ENCODE data around the gene AP5S1. TPM values are rescaled to one million over a fixed set of nuclear protein-coding genes. Genes with fewer than 3 reads are reported as not detected.

AP5S1 gene
- polyA plus RNA-seq, 1 donor from 2014 or later, result 11.3 TPM

DNA sequence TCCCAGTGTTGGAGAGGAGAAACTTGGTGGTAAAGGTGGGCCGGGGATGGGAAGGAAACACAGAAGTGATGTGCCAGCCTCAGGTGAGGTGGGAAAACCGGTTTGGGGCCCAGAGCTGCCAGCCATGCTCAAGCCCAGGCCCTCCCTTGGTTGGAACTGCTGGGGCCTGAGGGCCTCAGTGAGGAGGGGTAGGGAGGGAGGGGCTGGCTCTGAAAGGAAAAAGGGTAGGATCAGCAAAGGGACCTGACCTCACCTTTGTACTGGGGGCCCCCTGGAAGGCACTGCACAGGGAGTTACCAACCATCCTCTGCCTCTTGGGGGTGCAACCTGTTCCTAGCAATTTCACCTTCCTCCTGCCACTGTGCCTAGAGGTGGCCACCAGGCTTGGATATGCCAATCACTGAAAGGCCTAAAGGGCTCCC is 37.3 kb upstream of the AP5S1 start:
- no peak overlapping the region for H3K9ac ChIP-seq (ENCODE audit: low read length)
- H2AFZ ChIP-seq (ENCODE audit: low read depth, low read length), result no peak overlapping the region
- no peak overlapping the region for H3K4me2 ChIP-seq (ENCODE audit: low read length)
- peaks cover 11% of the 10 kb centered on the region for H3K27me3 ChIP-seq (ENCODE audit: insufficient read depth, low read depth, low read length)
- no peaks in the 10 kb centered on the region for H3K9me2 ChIP-seq (ENCODE audit: insufficient read depth, low read length)
- TF ChIP-seq POLR2AphosphoS5 (IDR thresholded peaks at IDR 0.05), result no peak
- TF ChIP-seq, protein P1, sequence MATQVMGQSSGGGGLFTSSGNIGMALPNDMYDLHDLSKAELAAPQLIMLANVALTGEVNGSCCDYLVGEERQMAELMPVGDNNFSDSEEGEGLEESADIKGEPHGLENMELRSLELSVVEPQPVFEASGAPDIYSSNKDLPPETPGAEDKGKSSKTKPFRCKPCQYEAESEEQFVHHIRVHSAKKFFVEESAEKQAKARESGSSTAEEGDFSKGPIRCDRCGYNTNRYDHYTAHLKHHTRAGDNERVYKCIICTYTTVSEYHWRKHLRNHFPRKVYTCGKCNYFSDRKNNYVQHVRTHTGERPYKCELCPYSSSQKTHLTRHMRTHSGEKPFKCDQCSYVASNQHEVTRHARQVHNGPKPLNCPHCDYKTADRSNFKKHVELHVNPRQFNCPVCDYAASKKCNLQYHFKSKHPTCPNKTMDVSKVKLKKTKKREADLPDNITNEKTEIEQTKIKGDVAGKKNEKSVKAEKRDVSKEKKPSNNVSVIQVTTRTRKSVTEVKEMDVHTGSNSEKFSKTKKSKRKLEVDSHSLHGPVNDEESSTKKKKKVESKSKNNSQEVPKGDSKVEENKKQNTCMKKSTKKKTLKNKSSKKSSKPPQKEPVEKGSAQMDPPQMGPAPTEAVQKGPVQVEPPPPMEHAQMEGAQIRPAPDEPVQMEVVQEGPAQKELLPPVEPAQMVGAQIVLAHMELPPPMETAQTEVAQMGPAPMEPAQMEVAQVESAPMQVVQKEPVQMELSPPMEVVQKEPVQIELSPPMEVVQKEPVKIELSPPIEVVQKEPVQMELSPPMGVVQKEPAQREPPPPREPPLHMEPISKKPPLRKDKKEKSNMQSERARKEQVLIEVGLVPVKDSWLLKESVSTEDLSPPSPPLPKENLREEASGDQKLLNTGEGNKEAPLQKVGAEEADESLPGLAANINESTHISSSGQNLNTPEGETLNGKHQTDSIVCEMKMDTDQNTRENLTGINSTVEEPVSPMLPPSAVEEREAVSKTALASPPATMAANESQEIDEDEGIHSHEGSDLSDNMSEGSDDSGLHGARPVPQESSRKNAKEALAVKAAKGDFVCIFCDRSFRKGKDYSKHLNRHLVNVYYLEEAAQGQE (IDR thresholded peaks at IDR 0.05; ENCODE audit: borderline replicate concordance), result no peak
- TF ChIP-seq TAF1 (IDR thresholded peaks at IDR 0.05; ENCODE audit: low read depth), result no peak
- TF ChIP-seq MXI1 (conservative IDR thresholded peaks at IDR 0.05; ENCODE audit: poor library complexity, severe bottlenecking), result no peak
- TF ChIP-seq RAD21 (conservative IDR thresholded peaks at IDR 0.05), result no peak
- no peak for TF ChIP-seq EP300 (conservative IDR thresholded peaks at IDR 0.05; ENCODE audit: poor library complexity, severe bottlenecking)
- TF ChIP-seq EZH2 (IDR thresholded peaks at IDR 0.05; ENCODE audit: borderline replicate concordance, insufficient read depth, low read length, poor library complexity, severe bottlenecking), result no peak
- TF ChIP-seq, protein P2, sequence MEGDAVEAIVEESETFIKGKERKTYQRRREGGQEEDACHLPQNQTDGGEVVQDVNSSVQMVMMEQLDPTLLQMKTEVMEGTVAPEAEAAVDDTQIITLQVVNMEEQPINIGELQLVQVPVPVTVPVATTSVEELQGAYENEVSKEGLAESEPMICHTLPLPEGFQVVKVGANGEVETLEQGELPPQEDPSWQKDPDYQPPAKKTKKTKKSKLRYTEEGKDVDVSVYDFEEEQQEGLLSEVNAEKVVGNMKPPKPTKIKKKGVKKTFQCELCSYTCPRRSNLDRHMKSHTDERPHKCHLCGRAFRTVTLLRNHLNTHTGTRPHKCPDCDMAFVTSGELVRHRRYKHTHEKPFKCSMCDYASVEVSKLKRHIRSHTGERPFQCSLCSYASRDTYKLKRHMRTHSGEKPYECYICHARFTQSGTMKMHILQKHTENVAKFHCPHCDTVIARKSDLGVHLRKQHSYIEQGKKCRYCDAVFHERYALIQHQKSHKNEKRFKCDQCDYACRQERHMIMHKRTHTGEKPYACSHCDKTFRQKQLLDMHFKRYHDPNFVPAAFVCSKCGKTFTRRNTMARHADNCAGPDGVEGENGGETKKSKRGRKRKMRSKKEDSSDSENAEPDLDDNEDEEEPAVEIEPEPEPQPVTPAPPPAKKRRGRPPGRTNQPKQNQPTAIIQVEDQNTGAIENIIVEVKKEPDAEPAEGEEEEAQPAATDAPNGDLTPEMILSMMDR (IDR thresholded peaks at IDR 0.05; ENCODE audit: poor library complexity, severe bottlenecking), result no peak
- no peak for TF ChIP-seq SMC3 (conservative IDR thresholded peaks at IDR 0.05; ENCODE audit: poor library complexity)
- H3K4me3 ChIP-seq (ENCODE audit: low read length), result no peak overlapping the region
- H3K27ac ChIP-seq (ENCODE audit: low read length), result no peak overlapping the region
- no peaks in the 10 kb centered on the region for H4K20me1 ChIP-seq (ENCODE audit: insufficient read depth)
- peaks cover 10% of the 10 kb centered on the region for H3K79me2 ChIP-seq (replicated peaks; ENCODE audit: insufficient read depth, low read length)
- no peaks in the 10 kb centered on the region for H3F3A ChIP-seq (ENCODE audit: insufficient read depth, low read length, poor library complexity, severe bottlenecking)
- H3K36me3 ChIP-seq (ENCODE audit: insufficient read depth, low read length), result no peaks in the 10 kb centered on the region
- H3K9me3 ChIP-seq (ENCODE audit: low read length), result no peaks in the 10 kb centered on the region

DNA sequence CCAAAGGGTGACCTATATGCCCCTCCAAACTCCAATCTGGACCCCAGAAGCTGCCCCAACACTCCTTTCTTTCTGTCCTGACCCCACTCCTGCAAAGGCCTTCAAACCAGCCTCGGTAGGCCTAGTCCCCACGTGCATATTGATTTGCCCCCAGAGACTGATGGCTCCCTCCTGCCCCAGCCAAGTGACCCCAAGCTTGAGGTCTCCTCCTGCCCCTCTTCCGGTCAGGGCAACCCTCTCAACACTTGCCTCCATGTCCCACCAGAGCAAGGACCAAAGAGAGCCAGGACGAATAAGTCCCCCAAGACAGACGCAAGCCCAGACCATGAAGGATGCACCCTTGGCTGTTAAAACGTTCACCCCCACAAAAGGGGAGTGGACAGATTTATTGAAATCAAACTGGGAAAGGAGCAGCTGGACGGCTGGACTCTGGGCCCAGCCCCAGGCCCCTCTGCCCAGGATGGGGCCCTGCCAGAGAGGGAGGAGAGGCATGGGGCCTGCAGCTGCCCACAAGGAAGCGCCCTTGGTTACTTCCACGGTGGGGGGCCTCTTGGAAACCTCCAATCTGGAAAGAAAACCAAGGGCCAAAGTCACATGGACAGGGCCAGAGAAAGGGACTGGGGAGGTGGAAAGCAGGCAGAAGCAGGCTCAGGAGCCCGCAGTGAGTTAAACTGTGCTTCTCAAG is 36.7 kb upstream of the AP5S1 start:
- no peaks in the 10 kb centered on the region for H3K9me2 ChIP-seq (ENCODE audit: insufficient read depth, low read length)
- no peaks in the 10 kb centered on the region for H3F3A ChIP-seq (ENCODE audit: insufficient read depth, low read length, poor library complexity, severe bottlenecking)
- H2AFZ ChIP-seq (ENCODE audit: low read depth, low read length), result no peak overlapping the region
- H3K4me3 ChIP-seq (ENCODE audit: low read length), result peak overlapping the region; percentile 82
- no peak overlapping the region for H3K4me2 ChIP-seq (ENCODE audit: low read length)
- no peaks in the 10 kb centered on the region for H3K9me3 ChIP-seq (ENCODE audit: low read length)
- no peaks in the 10 kb centered on the region for H3K36me3 ChIP-seq (ENCODE audit: insufficient read depth, low read length)
- TF ChIP-seq RAD21 (conservative IDR thresholded peaks at IDR 0.05) (no peak), SMC3 (conservative IDR thresholded peaks at IDR 0.05; ENCODE audit: poor library complexity) (no peak), EZH2 (IDR thresholded peaks at IDR 0.05; ENCODE audit: borderline replicate concordance, insufficient read depth, low read length, poor library complexity, severe bottlenecking) (no peak), TAF1 (IDR thresholded peaks at IDR 0.05; ENCODE audit: low read depth) (no peak), POLR2AphosphoS5 (IDR thresholded peaks at IDR 0.05) (no peak), EP300 (conservative IDR thresholded peaks at IDR 0.05; ENCODE audit: poor library complexity, severe bottlenecking) (no peak), MXI1 (conservative IDR thresholded peaks at IDR 0.05; ENCODE audit: poor library complexity, severe bottlenecking) (no peak)
- TF ChIP-seq, protein P1 (IDR thresholded peaks at IDR 0.05; ENCODE audit: borderline replicate concordance), result no peak
- TF ChIP-seq, protein P2 (IDR thresholded peaks at IDR 0.05; ENCODE audit: poor library complexity, severe bottlenecking), result no peak
- no peak overlapping the region for H3K9ac ChIP-seq (ENCODE audit: low read length)
- peaks cover 10% of the 10 kb centered on the region for H3K79me2 ChIP-seq (replicated peaks; ENCODE audit: insufficient read depth, low read length)
- peaks cover 5% of the 10 kb centered on the region for H3K27me3 ChIP-seq (ENCODE audit: insufficient read depth, low read depth, low read length)
- H3K27ac ChIP-seq (ENCODE audit: low read length), result no peak overlapping the region
- H4K20me1 ChIP-seq (ENCODE audit: insufficient read depth), result no peaks in the 10 kb centered on the region
